Hematopoietic multipotent progenitor cell treated with erythropoietin and hydrocortisone succinate and interleukin-3 and kit ligand, for 15 days (in vitro differentiated cells): ENCODE data around the gene ODAD3.
"Not testable (repeated sequence)": the region's sequence is repeated elsewhere in the genome, so short reads cannot be mapped to it uniquely, and the experiment has no call there.

Source experiments
- DNase-seq: peaks from one replicate; pipeline ENCODE4 v3.0.0-alpha.2; 2015; ENCODE audit warnings: low spot score

The ODAD3 gene

GRCh38 chr19:11460207-11460606 is 25.3 kb upstream of the ODAD3 start:
- DNase-seq: peak; percentile 25

GRCh38 chr19:11458912-11459311 is 24.0 kb upstream of the ODAD3 start:
- not testable (repeated sequence) for DNase-seq

- no peak for DNase-seq
Observed at GRCh38 chr19:11458236-11458900, 23.4 kb upstream of the ODAD3 start.

- no peak for DNase-seq
Observed at GRCh38 chr19:11457831-11458230, 22.9 kb upstream of the ODAD3 start.

GRCh38 chr19:11457115-11457514 is 22.2 kb upstream of the ODAD3 start:
- no peak for DNase-seq

- no peak for DNase-seq
Observed at GRCh38 chr19:11456659-11457058, 21.7 kb upstream of the ODAD3 start.

GRCh38 chr19:11455233-11455554 is 20.3 kb upstream of the ODAD3 start:
- not testable (repeated sequence) for DNase-seq

GRCh38 chr19:11453468-11454341 is 18.8 kb upstream of the ODAD3 start:
- no peak for DNase-seq

- no peak for DNase-seq
Observed at GRCh38 chr19:11452620-11453310, 17.8 kb upstream of the ODAD3 start.

GRCh38 chr19:11451871-11452619 is 17.1 kb upstream of the ODAD3 start:
- DNase-seq: no peak

- no peak for DNase-seq
Observed at GRCh38 chr19:11451327-11451870, 16.5 kb upstream of the ODAD3 start.

- no peak for DNase-seq
Observed at GRCh38 chr19:11450570-11451326, 15.8 kb upstream of the ODAD3 start.

- DNase-seq: no peak
Observed at GRCh38 chr19:11448923-11449554, 14.1 kb upstream of the ODAD3 start.

- no peak for DNase-seq
Observed at GRCh38 chr19:11448410-11448809, 13.5 kb upstream of the ODAD3 start.

- DNase-seq: no peak
Observed at GRCh38 chr19:11447347-11448262, 12.7 kb upstream of the ODAD3 start.

GRCh38 chr19:11446652-11447301 is 11.9 kb upstream of the ODAD3 start:
- peak; percentile 68 for DNase-seq

- no peak for DNase-seq
Observed at GRCh38 chr19:11446271-11446651, 11.3 kb upstream of the ODAD3 start.

GRCh38 chr19:11445141-11445540 is 10.2 kb upstream of the ODAD3 start:
- no peak for DNase-seq

GRCh38 chr19:11444059-11444458 is 9.1 kb upstream of the ODAD3 start:
- no peak for DNase-seq
